HG03342 (cell line): Measurements from ENCODE around the gene FHIT.
"Not testable (repeated sequence)": the region's sequence is repeated elsewhere in the genome, so short reads cannot be mapped to it uniquely, and the experiment has no call there.

Experiments used
- ATAC-seq: cut with Tn5 transposase; IDR thresholded peaks from one replicate; pipeline ENCODE4 v1.9.1; 2021; ENCODE audit warnings: mild to moderate bottlenecking, moderate library complexity; ENCODE audit not compliant: unreplicated experiment

The FHIT gene

GRCh38 chr3:59831394-59831793 is 1419.9 kb downstream of the FHIT start:
- ATAC-seq = no peak

- ATAC-seq = no peak
Measured at GRCh38 chr3:59829527-59829926, 1421.7 kb downstream of the FHIT start.

GRCh38 chr3:59824876-59825275 is 1426.4 kb downstream of the FHIT start:
- ATAC-seq = no peak

GRCh38 chr3:59821274-59821673 is 1430.0 kb downstream of the FHIT start:
- ATAC-seq = no peak

GRCh38 chr3:59820352-59820934 is 1430.8 kb downstream of the FHIT start:
- no peak for ATAC-seq

GRCh38 chr3:59818919-59819300 is 1432.3 kb downstream of the FHIT start:
- ATAC-seq = no peak

- ATAC-seq = no peak
Measured at GRCh38 chr3:59818033-59818918, 1433.0 kb downstream of the FHIT start.

GRCh38 chr3:59817511-59817910 is 1433.7 kb downstream of the FHIT start:
- no peak for ATAC-seq

- no peak for ATAC-seq
Measured at GRCh38 chr3:59816312-59816711, 1434.9 kb downstream of the FHIT start.

GRCh38 chr3:59813148-59813538 is 1438.1 kb downstream of the FHIT start:
- ATAC-seq = no peak

GRCh38 chr3:59812237-59813147 is 1438.8 kb downstream of the FHIT start:
- no peak for ATAC-seq

GRCh38 chr3:59811160-59811559 is 1440.1 kb downstream of the FHIT start:
- no peak for ATAC-seq

GRCh38 chr3:59810606-59811005 is 1440.6 kb downstream of the FHIT start:
- no peak for ATAC-seq

GRCh38 chr3:59809710-59810444 is 1441.4 kb downstream of the FHIT start:
- ATAC-seq = no peak

GRCh38 chr3:59809016-59809415 is 1442.2 kb downstream of the FHIT start:
- no peak for ATAC-seq

- ATAC-seq = no peak
Measured at GRCh38 chr3:59808446-59808845, 1442.8 kb downstream of the FHIT start.

GRCh38 chr3:59803268-59803667 is 1448.0 kb downstream of the FHIT start:
- ATAC-seq = no peak

GRCh38 chr3:59802453-59802852 is 1448.8 kb downstream of the FHIT start:
- ATAC-seq = not testable (repeated sequence)

GRCh38 chr3:59802045-59802444 is 1449.2 kb downstream of the FHIT start:
- no peak for ATAC-seq

GRCh38 chr3:59800481-59800880 is 1450.8 kb downstream of the FHIT start:
- ATAC-seq = no peak
